ENCODE results near the gene SLC37A2. TPM values are rescaled to one million over a fixed set of nuclear protein-coding genes. Genes with fewer than 3 reads are reported as not detected.

Gene SLC37A2
- polyA plus RNA-seq, 1 donor (not counting 4 experiments of a cell fraction or from before 2014, with no cell fraction given): 21.0 TPM

DNA sequence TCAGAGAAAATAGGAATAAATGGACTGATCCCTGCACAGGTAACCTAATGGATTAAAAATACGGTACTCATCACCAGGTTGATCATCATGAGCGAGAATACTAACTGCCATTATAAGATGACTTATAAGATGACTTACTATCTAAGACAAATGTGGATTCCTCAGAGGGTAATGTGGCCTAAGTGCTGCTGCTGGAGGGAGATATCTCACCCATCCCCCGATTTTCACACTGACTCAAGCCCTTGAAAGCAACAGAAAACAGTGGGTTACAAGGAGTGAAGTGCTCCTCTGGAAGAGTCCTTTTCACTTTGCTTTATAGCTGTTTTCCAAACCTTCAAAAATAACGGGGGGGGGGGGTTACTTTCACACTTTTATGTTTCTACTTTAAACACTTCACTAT is 47.4 kb downstream of the SLC37A2 start:
- no peak for TF ChIP-seq EZH2 (IDR thresholded peaks at IDR 0.05; ENCODE audit: low read length)
- TF ChIP-seq, protein P1, sequence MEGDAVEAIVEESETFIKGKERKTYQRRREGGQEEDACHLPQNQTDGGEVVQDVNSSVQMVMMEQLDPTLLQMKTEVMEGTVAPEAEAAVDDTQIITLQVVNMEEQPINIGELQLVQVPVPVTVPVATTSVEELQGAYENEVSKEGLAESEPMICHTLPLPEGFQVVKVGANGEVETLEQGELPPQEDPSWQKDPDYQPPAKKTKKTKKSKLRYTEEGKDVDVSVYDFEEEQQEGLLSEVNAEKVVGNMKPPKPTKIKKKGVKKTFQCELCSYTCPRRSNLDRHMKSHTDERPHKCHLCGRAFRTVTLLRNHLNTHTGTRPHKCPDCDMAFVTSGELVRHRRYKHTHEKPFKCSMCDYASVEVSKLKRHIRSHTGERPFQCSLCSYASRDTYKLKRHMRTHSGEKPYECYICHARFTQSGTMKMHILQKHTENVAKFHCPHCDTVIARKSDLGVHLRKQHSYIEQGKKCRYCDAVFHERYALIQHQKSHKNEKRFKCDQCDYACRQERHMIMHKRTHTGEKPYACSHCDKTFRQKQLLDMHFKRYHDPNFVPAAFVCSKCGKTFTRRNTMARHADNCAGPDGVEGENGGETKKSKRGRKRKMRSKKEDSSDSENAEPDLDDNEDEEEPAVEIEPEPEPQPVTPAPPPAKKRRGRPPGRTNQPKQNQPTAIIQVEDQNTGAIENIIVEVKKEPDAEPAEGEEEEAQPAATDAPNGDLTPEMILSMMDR (optimal IDR thresholded peaks at IDR 0.05 in 1 of 3, IDR thresholded peaks at IDR 0.05 in 1 of 3, conservative IDR thresholded peaks at IDR 0.05 in 1 of 3; ENCODE audit: extremely low read depth in 1 of 3, insufficient read depth in 2 of 3, low read length in 3 of 3): no peak
- peak overlapping the region; percentile 75 for H3K4me2 ChIP-seq (ENCODE audit: control insufficient read depth, extremely low read depth, insufficient read depth, low read depth, low read length)
- peak overlapping the region; percentile 61 to 96 (median 79) for H3K4me3 ChIP-seq (ENCODE audit: control insufficient read depth in 2 of 3, extremely low read depth in 1 of 3, insufficient read depth in 2 of 3, low read depth in 1 of 3, low read length in 3 of 3)
- no peak overlapping the region for H2AFZ ChIP-seq (ENCODE audit: control insufficient read depth, low read length)
- FAIRE-seq (no peak), DNase-seq (ENCODE audit: low read depth, low spot score) (no peak)
- peaks cover 15% of the 10 kb centered on the region for H3K79me2 ChIP-seq (ENCODE audit: control insufficient read depth, insufficient read depth, low read length)
- H3K9me3 ChIP-seq (ENCODE audit: control insufficient read depth, low read depth, low read length): no peaks in the 10 kb centered on the region
- no peaks in the 10 kb centered on the region for H4K20me1 ChIP-seq (ENCODE audit: control insufficient read depth, extremely low read depth, insufficient read depth, low read length)
- no peaks in the 10 kb centered on the region for H3K36me3 ChIP-seq (ENCODE audit: control insufficient read depth in 2 of 2, extremely low read depth in 1 of 2, insufficient read depth in 2 of 2, low read length in 2 of 2)
- H3K9ac ChIP-seq (ENCODE audit: control insufficient read depth, extremely low read depth, insufficient read depth, low read length): peak overlapping the region; percentile 89
- dilution Hi-C loops (cut with MboI; ENCODE audit: extremely low pct_ligation_motif_present, low sequenced_read_pairs): no loop called here
- H3K27me3 ChIP-seq (ENCODE audit: control insufficient read depth, extremely low read depth, insufficient read depth, low read length): no peaks in the 10 kb centered on the region
- peaks cover 6% of the 10 kb centered on the region for H3K4me1 ChIP-seq (ENCODE audit: control insufficient read depth, extremely low read depth, insufficient read depth, low read length)
- no peaks in the 10 kb centered on the region for H3K9me1 ChIP-seq (ENCODE audit: control insufficient read depth, extremely low read depth, insufficient read depth, low read length)
- H3K27ac ChIP-seq (ENCODE audit: control insufficient read depth, insufficient read depth, low read length): peak overlapping the region; percentile 4

GRCh38 chr11:125111001-125111342 is 47.9 kb downstream of the SLC37A2 start:
- H3K4me1 ChIP-seq (ENCODE audit: control insufficient read depth, extremely low read depth, insufficient read depth, low read length): peaks cover 6% of the 10 kb centered on the region
- H3K4me3 ChIP-seq (ENCODE audit: control insufficient read depth in 2 of 3, extremely low read depth in 1 of 3, insufficient read depth in 2 of 3, low read depth in 1 of 3, low read length in 3 of 3): peak overlapping the region; percentile 61 to 96 (median 79)
- TF ChIP-seq, protein P1 (optimal IDR thresholded peaks at IDR 0.05 in 1 of 3, IDR thresholded peaks at IDR 0.05 in 1 of 3, conservative IDR thresholded peaks at IDR 0.05 in 1 of 3; ENCODE audit: extremely low read depth in 1 of 3, insufficient read depth in 2 of 3, low read length in 3 of 3): no peak
- TF ChIP-seq EZH2 (IDR thresholded peaks at IDR 0.05; ENCODE audit: low read length): no peak
- H4K20me1 ChIP-seq (ENCODE audit: control insufficient read depth, extremely low read depth, insufficient read depth, low read length): no peaks in the 10 kb centered on the region
- H2AFZ ChIP-seq (ENCODE audit: control insufficient read depth, low read length): peak overlapping the region; percentile 95
- no peaks in the 10 kb centered on the region for H3K27me3 ChIP-seq (ENCODE audit: control insufficient read depth, extremely low read depth, insufficient read depth, low read length)
- no peaks in the 10 kb centered on the region for H3K9me3 ChIP-seq (ENCODE audit: control insufficient read depth, low read depth, low read length)
- H3K9ac ChIP-seq (ENCODE audit: control insufficient read depth, extremely low read depth, insufficient read depth, low read length): peak overlapping the region; percentile 89
- peaks cover 15% of the 10 kb centered on the region for H3K79me2 ChIP-seq (ENCODE audit: control insufficient read depth, insufficient read depth, low read length)
- FAIRE-seq (no peak), DNase-seq (ENCODE audit: low read depth, low spot score) (no peak)
- no peaks in the 10 kb centered on the region for H3K36me3 ChIP-seq (ENCODE audit: control insufficient read depth in 2 of 2, extremely low read depth in 1 of 2, insufficient read depth in 2 of 2, low read length in 2 of 2)
- dilution Hi-C loops (cut with MboI; ENCODE audit: extremely low pct_ligation_motif_present, low sequenced_read_pairs): no loop called here
- peak overlapping the region; percentile 75 for H3K4me2 ChIP-seq (ENCODE audit: control insufficient read depth, extremely low read depth, insufficient read depth, low read depth, low read length)
- no peaks in the 10 kb centered on the region for H3K9me1 ChIP-seq (ENCODE audit: control insufficient read depth, extremely low read depth, insufficient read depth, low read length)
- peak overlapping the region; percentile 79 for H3K27ac ChIP-seq (ENCODE audit: control insufficient read depth, insufficient read depth, low read length)

All from keratinocyte (primary cell).